HG02840 (cell line): Measurements from ENCODE around the gene MORF4L2.
A peak's percentile ranks its signal among the peaks of the same experiment; 100 is the strongest.

ENCODE experiments used
- ATAC-seq: cut with Tn5 transposase; IDR thresholded peaks from one replicate; pipeline ENCODE4 v1.9.1; 2021; ENCODE audit warnings: mild to moderate bottlenecking, moderate library complexity, moderate number of reproducible peaks; ENCODE audit not compliant: unreplicated experiment, low FRiP score

Gene MORF4L2

GRCh38 chrX:103686199-103687072, at the start of gene MORF4L2:
MORF4L2 (minus strand) TSS chrX:103686699; CDS start chrX:103677027, 9,672 bp downstream.
- peak; percentile 95 for ATAC-seq

GRCh38 chrX:103734125-103734760, 47.7 kb upstream of the MORF4L2 start:
- no peak for ATAC-seq

- ATAC-seq = no peak
Observed at GRCh38 chrX:103733017-103733416, 46.5 kb upstream of the MORF4L2 start.

GRCh38 chrX:103730796-103731493, 44.4 kb upstream of the MORF4L2 start:
- ATAC-seq = no peak

GRCh38 chrX:103730147-103730795, 43.8 kb upstream of the MORF4L2 start:
- no peak for ATAC-seq

- no peak for ATAC-seq
Observed at GRCh38 chrX:103729015-103729414, 42.5 kb upstream of the MORF4L2 start.

- ATAC-seq = no peak
Observed at GRCh38 chrX:103727115-103727514, 40.6 kb upstream of the MORF4L2 start.

GRCh38 chrX:103726477-103726876, 40.0 kb upstream of the MORF4L2 start:
- ATAC-seq = no peak

GRCh38 chrX:103722505-103722904, 36.0 kb upstream of the MORF4L2 start:
- ATAC-seq = no peak

- ATAC-seq = no peak
Observed at GRCh38 chrX:103718120-103718519, 31.6 kb upstream of the MORF4L2 start.

GRCh38 chrX:103716962-103717361, 30.5 kb upstream of the MORF4L2 start:
- ATAC-seq = no peak

- ATAC-seq = no peak
Observed at GRCh38 chrX:103710609-103711008, 24.1 kb upstream of the MORF4L2 start, which contains the start of gene TMEM31. TMEM31 (plus strand) TSS chrX:103710909; CDS start chrX:103712259, 1,350 bp downstream.

GRCh38 chrX:103704863-103705262, 18.4 kb upstream of the MORF4L2 start:
- ATAC-seq = no peak

GRCh38 chrX:103699243-103699642, 12.7 kb upstream of the MORF4L2 start:
- ATAC-seq = no peak

- no peak for ATAC-seq
Observed at GRCh38 chrX:103697687-103698086, 11.2 kb upstream of the MORF4L2 start.

GRCh38 chrX:103691059-103691458, 4.6 kb upstream of the MORF4L2 start:
- ATAC-seq = no peak

GRCh38 chrX:103688946-103689345, 2.4 kb upstream of the MORF4L2 start:
- ATAC-seq = no peak

GRCh38 chrX:103687696-103688201, 1.2 kb upstream of the MORF4L2 start:
- ATAC-seq = no peak

GRCh38 chrX:103687073-103687695, 685 bp upstream of the MORF4L2 start:
- peak; percentile 52 for ATAC-seq

GRCh38 chrX:103685396-103685795, 1.1 kb downstream of the MORF4L2 start:
- ATAC-seq = no peak
